Cerebellar nuclear complex (tissue), 1 donor: ENCODE results near the gene PARD3B.

Source experiments
- DNase-seq, 2 experiments: peaks; one replicate each; lab custom pipeline; 2025; lab: John Stamatoyannopoulos, UW

The PARD3B gene

DNA sequence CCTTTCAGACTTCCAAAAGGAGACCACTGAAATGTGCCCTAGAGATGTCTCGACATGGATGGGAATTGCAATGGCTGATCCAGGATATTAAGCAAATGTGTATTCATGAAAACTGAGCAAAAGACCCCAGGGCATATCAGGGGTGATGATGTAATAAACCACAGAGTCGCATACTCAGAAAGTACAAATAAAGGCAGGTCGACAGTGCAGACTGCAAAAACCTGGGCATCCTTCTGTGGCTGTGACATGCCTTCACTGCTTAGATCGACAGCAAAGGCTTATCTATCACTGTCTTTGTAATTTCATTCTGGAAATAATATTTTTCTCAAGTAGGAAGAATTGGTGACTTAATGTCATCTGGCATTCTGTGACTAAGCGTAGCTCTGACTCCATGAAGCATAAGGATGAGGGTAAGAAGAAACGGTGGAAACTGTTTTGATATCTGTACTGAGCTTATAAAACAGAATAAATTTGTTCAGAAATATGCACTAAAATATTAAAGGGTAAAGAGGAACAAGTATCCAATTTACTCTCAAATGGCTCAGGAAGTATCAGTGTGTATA is 1021.4 kb downstream of the PARD3B start:
- no peak for DNase-seq

DNA sequence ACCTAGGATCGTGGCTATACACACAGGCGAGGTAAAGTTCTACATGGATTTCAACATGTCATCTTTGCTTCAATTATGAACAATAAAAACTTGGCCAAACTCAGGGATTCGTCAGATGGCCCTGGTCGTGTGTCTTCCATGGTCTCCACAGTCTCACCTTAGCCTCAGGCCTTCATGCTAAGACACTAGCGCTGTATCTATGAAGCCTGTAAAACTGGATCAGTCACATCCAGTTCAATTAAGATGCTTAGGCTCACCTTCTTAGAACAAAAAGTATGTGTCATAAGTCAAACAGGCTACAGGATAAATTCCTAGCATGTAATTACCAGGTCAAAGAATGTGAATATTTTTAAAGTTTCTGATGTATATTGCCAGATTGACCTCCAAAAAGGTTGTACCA is 1023.3 kb downstream of the PARD3B start:
- no peak for DNase-seq

DNA sequence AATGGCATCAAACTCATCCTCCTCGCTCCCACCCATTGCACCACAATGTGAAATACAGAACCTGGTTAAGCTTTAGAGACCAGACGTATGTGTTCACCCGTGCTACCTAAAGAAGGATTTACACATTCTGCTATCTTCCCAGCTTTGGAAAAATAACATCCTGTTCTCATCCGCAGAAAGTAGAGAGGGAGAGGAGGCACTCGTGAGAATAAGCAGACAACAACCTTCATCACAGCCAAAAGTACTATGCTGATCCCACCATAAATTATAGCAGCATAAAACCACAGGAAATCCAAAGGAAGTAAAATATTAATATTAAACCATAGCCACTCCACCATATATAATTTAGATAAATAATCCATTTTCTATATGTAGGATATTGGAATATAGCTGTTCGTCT is 1025.4 kb downstream of the PARD3B start:
- no peak for DNase-seq

DNA sequence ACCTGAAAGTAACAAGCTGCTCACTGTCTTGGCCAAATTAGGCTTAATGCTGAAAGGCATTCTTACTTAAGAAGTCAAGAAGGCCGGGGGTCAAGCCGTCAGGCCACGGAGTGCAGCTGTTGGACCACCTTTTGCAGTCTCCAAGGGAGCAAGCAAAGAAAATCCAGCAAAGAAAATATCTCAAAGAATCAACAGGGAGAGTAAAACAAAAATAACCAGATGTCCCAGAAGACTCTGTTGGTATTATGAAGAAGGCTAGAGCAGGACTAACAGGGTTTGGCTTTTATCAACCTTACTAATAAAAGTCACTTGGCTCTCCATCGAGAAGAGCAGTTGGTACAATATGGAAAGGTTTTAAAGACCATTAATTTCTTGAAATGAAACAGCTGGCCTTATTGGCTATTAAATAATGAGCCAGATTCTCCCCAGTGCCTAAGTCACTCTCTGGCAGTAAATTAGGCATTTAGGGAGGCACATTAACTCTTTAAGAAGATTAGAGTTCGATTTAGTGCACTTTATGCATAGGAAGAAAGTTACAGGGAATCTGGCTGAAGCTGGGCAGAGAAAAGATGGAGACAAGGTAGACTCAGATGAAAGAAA is 1026.2 kb downstream of the PARD3B start:
- DNase-seq, result no peak

DNA sequence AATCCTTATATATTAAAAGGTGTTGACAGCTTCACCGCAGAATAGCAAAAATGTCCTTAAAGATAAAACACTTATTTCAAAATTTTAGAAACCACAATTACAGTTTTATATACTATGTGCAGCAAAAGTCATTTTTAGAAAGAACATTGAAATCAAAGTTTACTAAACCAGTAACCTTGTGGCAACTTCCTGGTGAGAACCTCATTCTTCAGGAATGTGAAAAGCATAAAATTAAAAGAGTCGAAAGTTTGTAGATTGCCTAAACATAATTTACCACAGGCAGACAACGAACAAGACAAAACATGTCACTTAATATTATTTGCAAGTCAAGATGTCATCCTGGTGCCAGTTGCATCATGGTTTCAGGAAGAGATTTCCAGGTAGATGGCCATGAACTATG is 1028.7 kb downstream of the PARD3B start:
- no peak for DNase-seq

DNA sequence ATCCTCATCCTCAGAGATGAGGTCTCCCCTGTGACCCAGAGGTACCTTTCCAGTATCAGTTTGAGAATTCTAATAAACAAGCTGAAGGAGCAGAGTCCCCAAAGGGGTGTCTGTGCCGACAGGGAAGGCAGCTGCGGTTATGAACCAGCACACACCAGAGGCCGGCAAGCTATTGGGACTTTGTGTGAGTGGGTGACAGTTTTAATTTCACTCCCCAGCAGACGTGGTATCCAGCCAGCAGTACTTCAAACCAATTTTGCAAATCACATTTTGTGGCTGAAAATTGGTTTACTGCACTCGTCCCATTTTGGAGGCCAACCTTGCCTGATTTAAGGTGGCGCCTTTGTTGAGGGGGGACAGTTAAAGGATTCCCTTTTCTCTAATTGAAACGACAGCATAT is 1034.1 kb downstream of the PARD3B start:
- no peak for DNase-seq

DNA sequence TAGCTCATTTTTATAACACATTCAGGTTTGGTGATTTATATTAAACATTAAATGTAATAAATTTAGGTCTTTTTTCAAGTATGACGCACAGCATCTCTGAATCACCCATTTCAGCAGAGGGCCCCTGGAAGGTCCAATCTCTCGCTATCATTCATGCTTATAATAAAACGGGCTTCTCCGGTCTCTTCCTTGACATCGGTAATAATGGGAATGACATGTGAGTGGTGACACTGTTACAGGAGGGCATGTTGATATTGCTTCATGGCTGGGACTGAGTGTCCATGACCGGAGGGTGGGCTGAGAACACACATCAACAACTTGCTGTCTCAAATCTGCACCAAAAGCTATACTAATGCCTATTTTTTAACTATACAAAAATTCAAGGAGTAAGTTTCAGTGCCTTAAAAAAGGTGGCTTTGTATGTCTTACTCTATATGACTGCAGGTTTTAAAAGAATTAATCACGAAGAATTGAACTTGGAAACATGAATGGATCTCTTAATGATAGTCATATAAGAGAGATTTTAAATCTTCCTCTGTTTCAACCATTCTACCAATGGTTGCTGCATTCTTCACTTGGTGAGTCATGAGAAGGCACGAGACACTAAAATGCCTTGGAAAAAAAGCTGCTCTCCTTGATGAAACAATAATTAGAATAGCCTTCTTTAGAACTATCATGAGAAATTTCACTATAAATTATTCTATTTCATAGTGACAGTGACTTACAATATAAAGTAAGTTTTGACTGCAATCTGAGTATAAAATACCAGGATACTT is 1035.1 kb downstream of the PARD3B start:
- no peak for DNase-seq

DNA sequence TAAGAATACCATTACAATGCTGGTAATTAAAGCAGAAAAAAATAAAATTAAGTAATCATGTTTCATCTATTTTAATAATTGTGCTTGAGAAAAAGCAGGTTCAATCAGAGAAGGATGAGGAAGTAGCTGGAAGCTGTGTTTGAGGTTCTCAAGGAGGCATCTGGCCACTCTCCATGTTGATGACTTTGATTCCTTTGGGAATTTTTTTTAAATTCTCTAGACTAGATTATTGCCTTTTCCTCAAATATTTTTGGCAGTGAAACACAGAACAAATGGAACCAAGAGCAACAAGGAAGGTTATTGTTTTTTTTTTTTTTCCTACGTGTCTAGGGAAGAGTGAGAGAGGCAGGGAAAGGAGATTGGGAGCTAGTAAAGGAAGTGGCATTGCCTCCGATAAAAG is 1037.1 kb downstream of the PARD3B start:
- DNase-seq, result no peak

DNA sequence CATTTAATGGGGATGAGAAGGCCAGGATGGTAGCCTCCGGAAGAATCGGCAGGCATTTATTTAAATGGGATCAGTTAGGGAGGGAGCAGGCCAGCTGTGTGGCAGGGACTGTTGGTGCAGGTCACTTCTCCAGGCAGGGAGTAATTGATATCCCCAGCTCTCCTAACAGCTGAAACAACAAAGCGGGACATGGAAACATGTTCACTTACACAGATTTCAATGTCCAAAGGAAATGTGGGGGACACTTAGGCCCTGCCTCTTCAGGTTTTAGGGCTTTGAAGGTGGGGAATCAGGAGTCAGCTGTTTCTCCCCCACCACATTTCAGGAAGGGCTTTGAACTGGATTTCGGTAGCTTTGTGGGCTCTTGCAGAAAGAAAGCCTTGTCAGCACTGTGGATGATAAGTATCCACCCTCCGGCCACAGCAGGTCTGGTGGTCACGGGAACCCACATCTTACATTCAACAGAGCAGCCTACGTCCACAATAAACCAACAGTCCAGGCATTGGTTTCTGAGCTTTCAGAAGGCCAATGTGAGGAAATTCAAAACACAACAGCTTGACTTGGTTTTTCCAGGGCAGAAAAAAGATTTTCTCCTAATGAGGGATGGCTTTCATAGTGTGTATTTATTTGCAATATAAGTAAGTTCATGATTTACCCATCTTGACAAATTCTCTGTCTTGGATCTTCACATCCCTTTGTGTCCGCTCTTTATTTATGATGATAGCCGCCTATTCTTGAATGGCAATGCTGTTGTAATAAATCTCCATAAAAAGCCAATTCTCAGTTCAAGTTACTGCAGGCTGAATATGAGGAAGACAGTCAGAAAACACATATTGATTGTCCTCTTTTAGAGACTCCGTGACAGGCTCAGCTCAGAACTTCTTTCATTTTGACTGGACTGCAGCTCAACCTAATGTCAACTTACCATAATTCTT is 1040.4 kb downstream of the PARD3B start:
- DNase-seq, result no peak

DNA sequence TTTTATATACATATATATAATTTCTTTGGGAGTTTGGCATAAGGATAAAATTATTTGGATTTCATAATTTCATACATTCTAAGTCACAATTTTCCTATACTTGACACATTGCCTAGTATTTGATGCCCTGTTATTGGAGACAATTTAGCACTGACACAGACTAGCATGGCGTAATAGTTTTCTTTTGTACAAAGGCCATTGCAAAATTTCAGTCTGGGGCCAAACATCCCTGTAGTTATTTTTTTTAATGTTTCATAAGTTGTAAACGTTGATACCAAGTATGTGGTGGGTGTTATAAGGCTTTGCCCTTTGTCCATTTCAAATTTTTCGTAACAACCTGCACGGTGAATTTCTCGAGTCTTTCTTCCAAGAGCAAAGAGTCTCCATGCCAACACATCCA is 1041.4 kb downstream of the PARD3B start:
- DNase-seq, result no peak

DNA sequence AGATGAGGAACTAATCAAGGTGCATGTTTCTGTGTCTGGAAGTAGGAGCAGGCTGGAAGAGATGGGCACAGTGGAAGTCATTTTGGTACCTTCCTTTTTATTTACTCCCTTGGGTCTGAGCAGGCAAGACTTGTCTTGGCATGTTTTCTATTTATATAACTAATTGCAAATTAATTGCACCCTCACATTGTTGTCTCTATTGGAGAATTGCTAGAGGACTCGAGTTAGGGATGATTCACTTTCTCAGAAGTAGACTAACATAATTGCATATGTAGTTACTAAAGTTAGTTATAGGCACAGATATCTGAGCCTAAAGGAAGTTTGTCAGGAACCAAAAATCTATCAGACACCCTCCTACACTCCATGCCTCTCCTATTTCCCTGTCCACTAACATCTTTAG is 1044.2 kb downstream of the PARD3B start:
- no peak for DNase-seq

DNA sequence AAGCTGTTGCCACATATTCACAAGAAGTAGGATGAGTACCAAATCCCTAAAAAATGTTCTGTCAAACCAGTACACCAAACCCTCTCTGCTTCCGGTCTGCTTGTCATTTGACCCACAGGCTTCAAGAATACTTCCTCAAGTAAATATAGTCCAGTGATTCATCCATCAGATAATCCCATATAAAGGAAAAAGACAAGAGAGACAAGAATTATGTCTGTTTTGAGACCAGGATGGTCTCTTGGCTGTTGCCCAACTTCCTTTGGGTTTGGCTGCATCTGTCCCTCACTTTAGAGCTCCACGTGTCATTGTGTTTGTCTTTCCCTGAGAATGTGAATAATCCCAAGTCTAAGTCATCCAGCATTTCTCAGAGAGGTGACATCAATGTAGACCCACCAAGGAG is 1045.5 kb downstream of the PARD3B start:
- DNase-seq, result no peak

DNA sequence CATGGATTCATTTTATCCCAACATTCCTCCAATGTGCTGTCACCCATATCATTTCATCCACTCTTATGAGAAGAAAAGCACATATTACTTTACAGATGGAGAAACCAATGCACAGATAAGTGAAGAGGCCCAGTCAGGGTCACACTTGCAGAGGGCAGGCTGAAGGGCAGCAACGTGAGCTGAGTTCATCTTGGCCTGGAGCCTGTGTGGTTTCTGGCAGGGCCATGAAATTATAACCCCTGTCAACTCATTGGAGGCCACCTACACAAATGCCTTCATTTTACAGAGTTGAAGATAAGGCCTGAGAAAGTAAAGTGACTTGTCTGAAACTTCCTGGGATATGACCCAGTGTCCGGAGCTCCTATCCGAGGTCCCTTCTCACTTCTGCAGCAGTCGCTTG is 1048.6 kb downstream of the PARD3B start:
- no peak for DNase-seq

DNA sequence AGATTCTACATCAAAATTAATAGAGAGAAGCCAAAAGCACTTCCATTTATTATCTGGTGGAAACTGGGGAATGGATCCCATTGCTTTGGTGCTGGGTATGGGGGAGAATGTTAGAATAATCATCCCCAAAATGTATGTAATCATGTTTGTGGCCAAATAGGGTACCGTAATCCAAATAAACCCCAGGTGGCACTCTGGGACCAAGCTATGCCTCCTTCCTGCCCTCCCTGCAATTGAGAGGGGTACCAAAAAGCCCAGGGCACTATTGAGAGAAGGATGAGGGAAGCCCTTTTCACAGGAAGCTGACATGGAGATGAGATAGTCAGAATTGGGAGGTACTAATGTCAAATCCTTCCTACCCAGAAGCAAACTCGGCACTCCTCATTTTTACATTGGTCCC is 1051.3 kb downstream of the PARD3B start:
- DNase-seq, result no peak

DNA sequence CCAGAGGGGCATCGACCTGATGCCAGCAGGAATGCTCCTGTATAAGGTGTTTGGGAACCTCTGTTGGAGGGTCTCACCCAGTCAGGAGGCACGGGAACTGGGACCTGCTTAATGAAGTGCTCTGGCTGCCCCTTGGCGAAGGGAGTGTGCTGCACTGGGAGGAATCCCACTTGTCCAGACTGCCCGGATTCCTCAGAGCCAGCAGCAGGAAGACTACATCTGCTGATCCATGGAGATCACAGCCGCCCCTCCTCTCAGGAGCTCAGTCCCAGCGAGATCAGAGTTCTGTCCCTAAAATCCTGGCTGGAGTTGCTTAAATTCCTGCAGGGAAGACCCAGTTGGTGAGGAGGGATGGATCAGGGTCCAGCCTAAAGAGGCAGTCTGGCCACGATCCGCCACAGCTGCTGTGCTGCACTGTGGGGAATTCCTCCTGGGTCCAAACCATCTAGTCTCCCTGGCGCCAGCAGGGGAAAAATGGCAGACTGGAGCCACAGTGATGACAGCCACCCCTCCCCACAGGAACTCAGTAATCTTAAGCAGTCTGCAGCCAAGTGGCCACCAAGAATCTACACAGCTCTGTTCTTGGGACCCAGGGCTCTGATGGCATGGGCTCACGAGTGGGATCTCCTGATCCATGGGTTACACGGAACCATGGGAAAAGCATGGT is 1060.5 kb downstream of the PARD3B start:
- no peak for DNase-seq

DNA sequence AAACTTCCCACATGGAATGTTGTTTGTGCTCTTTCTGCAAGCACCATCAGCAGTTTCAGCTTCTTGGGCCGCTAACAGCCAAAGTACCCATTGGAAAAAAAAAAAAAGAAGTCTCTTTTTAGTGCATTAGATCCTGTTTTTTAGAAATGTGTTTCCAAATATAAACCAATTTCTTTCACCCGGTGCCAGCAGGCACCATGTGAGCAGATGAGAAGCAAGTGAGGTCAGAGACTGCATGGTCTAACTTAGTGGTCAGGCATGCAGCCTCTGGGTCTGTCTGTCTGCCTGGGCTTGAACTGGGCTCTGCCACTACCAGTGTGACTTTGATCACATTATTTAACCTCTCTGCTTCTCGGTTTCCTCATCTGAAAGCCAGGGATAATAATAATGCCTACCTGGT is 1061.9 kb downstream of the PARD3B start:
- no peak for DNase-seq

DNA sequence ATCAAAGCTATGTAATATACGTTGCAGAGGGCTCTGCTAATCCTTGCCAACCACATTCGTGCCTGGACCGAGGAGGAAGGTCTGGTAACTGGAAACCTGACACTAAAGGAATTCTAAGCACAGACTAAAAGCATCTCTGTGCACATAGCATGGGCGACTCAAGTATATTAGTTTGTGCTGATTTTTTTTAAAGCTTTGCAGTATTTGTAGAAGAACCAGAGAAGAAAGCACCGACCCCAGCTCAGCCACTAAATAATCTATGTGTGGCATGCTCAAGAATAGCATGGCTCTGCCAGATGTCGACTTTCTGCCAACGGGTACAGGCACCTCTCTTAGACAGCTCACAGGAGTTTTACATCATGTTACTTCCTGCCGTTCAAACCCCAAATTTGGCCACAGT is 1063.8 kb downstream of the PARD3B start:
- no peak for DNase-seq

DNA sequence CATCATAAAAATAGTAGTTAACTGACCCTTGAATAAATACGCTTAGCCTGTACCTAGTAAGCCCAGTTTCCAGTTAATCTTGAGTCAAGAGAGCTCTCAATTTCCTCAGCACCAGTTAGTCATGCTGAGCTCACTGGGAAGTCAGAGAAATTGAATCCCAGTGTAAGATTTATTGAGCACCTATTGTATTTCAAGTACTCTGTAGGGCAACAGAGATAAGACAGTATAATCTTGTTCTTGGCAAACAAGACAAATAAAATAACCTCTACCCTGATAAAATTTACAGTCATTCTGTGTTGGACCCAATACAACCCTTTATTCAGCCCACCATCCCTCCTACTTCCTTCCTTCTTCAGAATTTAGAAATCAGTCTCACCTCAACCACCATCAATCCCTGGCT is 1065.2 kb downstream of the PARD3B start:
- DNase-seq, result no peak

DNA sequence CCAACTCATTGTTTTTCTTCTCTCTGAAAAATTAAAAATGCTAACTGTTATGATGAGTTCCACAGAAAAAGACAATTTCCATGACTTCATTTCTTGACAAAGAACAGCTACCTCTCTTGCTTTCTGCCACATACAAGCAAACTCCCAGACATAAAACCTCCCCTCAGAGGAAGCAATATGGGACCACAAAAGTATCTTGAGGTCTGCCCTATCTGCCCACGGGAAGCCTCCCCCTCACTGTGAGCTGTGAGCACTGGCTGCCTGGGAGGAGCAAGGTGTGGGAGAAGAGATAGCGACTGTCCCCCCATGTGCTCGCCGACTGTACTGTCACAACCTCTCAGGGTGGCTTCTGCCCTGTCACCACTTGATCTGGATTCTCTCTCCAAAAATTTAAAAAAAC is 1067.4 kb downstream of the PARD3B start:
- no peak for DNase-seq

DNA sequence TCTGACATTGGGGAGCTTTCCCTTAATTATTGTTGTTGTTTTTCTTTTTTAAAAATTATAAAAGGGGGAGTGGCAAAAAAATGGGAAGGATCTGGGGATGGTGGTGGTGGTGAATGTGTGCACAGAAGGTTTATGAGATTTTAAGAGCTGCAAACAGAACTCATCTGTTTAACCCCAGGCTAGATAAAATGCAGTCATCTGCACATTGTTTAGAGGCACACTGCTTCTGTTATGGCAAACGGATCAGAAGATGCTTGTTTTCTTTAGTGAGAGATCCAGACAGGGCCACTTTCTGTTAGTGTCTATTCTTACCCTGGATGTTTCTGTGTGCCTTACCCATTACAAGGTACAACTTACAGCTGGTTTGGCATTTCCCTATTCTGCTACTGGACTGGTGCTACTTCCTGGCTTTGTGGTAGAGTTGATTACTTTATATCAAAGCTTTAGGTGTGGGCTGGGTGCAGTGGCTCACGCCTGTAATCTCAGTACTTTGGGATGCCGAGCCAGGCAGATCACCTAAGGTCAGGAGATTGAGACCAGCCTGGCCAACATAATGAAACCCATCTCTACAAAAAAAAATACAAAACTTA is 1068.8 kb downstream of the PARD3B start:
- no peak for DNase-seq

DNA sequence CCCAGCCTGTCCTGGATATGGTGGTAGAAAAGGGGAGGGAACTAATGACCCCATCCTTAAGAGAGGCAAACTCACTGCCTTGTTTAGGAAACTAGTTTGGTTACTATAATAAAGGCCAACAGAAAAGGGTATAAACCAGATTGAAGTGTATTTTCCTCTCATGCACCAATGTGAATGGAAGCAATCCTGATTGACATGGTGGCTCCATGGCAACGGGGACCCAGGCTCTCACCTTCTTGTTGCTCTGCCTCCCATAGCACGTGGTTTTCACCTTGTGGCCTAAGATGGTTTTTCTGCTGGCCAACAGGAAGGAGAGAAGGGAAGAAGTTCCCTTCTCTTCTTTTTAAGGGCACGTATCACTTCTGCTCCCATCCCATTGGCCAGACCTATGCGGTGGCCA is 1069.7 kb downstream of the PARD3B start:
- no peak for DNase-seq

DNA sequence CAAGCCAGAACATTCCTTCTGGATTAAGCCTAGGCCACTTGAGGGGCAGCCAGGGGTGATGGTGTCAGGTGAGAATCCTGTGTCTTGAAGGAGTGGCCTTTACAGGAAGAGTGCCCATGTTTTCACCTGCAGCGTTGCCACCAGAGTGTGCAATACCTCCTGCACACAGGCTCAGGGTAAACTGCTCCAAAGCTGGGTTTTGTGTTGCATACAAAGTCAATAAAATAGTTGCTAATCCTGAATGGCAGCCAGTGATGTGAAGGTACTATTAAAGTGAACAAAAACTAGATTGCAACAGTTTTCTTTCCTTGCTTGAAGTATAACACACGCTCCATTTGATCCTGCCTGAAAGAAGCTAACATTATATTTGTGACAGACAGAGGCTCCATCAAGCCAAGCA is 1072.6 kb downstream of the PARD3B start:
- no peak for DNase-seq
